Measurements from ENCODE around the gene IL16.
"Not testable (repeated sequence)": the region's sequence is repeated elsewhere in the genome, so short reads cannot be mapped to it uniquely, and the experiment has no call there.

Gene IL16

GRCh38 chr15:81196576-81197254 is at the start of gene IL16:
IL16 (plus strand) TSS chr15:81196879; CDS start chr15:81225400, 28,521 bp downstream.
- no peak for DNase-seq

- no peak for DNase-seq
Observed at GRCh38 chr15:81151389-81151788, 45.3 kb upstream of the IL16 start.

DNA sequence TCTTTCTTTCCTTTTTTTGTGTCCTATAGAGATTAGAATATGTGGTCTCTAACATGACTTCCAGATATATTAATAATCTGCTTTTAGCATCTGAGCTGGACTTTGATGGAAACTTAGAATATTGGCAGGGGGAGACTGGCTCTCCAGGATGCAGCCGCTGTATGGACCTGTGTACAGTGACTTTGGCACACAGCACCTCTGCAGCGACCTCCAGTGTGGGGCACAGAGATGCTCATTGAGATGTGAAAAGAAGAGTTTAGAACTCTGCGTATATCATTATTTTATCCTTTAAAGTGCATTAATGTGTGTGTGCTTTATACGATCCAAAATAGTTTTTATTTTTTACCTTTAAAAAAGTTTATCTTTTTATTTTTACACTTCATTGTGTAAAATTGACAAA is 44.3 kb upstream of the IL16 start:
- DNase-seq = no peak

GRCh38 chr15:81152799-81153198 is 43.9 kb upstream of the IL16 start:
- DNase-seq = no peak

GRCh38 chr15:81155375-81156218 is 41.1 kb upstream of the IL16 start:
- no peak for DNase-seq

GRCh38 chr15:81156324-81156723 is 40.4 kb upstream of the IL16 start:
- no peak for DNase-seq

DNA sequence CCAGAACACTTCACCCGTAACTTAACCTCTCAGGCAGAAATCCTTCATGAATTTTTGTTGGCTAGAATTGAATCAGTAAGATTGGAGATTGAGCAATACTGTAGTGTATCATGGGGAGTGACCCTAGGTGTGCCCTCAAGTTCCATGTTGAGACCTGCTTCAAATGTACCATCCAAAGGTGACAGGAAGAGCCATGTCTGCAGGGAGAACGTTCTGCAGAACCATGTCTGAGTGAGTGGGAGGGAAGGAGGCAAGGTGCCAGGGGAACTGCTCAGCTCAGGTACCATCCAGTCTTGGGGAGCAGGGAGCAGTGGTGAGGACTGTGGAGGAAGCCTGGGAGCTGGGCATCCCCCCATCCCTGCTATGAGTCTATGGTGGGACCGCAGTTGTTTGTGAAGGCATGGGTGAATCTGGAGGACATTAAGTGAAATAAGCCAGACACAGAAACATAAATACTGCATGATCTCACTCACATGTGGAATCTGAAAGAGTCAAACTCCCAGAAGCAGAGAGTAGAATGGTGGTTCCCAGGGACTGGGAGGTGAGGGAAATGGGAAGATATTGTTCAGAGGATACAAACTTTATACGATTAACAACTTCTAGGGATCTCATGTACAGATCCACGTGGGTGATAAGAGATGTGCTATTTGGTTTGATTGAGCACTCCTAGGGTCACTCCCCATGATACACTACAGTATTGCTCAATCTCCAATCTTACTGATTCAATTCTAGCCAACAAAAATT is 39.3 kb upstream of the IL16 start:
- DNase-seq = no peak

DNA sequence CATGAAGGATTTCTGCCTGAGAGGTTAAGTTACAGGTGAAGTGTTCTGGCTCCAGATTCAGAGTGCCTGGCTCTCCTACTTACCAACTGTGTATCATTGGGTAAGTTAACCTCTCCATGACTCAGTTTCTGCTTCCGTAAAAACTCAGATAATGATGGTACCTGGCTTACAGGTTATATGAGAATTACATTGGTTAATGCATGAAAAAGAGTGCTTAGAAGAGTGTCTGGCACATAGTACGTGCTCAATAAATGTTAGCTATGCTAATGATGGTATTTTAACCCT is 38.8 kb upstream of the IL16 start:
- DNase-seq = no peak

- DNase-seq = not testable (repeated sequence)
Observed at GRCh38 chr15:81158561-81158960, 38.1 kb upstream of the IL16 start.

DNA sequence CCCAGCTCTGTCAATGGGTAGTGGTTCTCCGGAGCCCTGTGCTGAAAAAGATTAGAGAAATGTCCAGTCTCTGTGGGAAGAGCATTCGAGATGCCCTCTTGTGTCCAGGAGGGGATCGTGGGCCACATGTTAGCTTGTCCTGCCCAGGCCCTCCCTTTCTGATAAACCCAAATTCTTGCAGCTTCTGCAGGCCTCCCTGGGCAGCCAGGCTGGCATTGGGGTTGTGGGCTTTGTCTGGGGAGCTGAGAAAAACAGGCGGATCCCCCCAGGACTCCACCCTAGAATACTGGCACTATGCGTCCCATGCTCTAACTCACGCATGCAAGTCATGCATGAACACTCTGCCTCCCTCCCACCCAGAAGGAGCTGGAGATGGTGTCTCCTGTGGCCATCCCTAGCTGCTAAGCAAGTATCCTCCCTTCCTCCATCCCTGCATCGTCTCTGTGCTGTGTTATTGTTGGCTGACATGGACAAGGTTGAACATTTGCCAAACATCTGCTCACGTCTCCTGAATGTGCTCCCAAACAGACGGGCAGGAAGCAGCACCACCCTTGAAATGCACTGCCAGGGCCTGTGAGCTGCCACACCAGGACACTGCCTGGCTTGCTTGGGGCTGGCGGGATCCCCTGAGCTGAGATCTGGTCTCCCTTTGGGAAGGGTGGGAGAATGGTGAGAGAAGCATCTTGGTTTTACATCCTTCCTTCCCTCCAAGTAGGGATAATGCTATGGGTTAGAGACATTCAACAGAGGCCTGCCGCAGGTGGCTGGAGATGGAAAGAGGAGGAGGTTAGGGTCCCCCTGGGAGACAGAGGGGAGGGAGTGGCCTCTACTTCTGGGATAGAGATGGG is 36.1 kb upstream of the IL16 start:
- no peak for DNase-seq

DNA sequence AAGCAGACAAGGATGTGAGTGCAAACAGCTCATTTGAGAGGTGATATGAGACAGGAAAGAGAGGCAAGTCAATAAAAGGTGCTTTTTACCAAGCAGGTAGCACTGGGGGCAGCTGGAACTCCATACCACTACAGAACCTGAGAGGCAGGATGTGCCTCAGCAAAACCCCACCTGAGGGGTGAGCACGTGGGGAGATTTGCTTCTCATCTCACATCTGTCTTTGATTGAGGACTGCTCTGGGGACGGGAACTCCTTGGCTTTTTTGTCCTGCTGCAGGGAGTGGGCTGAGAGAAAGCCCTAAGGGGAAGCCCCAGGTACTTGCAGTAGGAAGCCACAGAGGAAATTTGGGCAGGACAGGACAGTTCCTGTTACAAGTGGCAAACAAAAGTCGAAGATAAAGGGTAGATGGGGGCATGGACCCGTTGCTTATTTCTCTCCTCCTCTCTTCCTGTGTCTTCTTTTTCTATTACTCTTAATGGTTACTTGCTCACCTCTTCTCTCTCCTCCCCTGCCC is 35.5 kb upstream of the IL16 start:
- DNase-seq = no peak

GRCh38 chr15:81161851-81162250 is 34.8 kb upstream of the IL16 start:
- no peak for DNase-seq

DNA sequence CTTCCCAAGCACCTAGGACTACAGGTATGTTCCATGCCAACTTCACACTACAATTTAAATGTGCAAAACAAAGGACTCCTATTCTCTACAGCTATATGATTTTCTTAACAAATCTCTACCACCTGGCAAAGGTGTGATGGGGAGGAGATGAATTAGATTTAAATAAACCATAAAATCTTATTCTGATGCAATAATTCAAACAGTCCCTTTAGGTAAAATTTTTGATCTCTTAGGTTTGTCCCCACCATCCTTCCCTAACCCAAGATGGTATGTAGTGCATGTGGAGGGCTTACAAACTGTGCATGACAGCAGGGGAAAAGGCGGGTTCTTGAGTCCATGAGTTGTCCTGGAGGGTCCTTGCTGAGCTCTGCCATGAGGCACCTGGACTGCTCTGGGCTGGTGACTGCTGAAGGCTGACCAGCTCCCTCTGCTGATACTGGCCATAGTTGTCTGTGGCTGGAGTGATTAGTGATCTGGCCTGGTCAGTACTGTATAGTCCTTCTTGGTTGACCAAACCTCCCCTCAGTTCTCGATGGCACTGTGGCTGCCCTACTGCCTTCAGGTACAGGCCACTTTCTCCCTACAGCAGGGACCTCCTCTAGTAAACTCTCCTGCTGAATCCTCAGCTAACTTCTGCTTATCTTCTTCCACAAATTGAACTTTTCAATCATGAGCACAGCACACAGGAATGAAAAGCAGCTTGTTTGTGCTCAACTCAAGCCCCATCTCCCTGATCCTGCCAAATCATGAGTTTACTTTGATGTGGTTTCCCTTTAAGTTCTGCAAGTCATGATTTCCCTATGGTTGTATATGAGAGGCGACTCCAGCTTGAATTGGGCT is 32.5 kb upstream of the IL16 start:
- DNase-seq = no peak

GRCh38 chr15:81165535-81165934 is 31.1 kb upstream of the IL16 start:
- DNase-seq = no peak

GRCh38 chr15:81166636-81167305 is 29.9 kb upstream of the IL16 start:
- no peak for DNase-seq

DNA sequence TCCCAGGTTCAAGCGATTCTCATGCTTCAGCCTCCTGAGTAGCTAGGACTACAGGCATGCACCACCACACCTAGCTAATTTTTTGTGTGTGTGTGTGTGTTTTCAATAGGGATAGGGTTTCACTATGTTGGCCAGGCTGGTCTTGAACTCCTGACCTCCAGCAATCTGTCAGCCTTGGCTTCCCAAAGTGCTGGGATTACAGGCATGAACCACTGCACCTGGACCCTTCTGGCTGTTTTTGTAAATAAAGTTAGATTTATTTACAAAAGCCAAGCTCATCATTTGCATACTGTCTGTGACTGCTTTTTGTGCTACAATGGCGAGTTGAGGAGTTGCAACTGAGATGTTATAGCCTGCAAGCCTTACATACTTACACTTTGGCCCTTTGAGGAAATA is 28.6 kb upstream of the IL16 start:
- DNase-seq = no peak

DNA sequence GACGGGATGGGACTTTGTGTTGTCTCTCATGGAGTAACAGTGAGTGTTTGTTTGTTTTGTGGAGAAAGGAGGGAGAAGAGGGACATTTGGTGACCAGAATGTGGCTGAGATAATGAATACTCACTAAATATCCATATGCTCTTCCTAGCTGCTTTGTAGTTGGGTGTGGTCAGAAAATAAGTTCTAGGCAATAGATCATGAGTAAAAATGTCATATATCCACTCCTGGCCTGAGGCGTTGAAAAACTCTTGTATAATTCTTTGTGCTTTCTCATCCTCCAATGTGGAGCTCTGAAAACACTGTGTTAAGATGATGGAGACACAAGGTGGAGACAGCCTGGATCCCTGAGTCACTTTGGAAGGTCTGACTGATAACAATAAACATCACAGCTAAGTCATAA is 28.0 kb upstream of the IL16 start:
- DNase-seq = no peak

- DNase-seq = no peak
Observed at GRCh38 chr15:81170511-81170910, 26.2 kb upstream of the IL16 start.

DNA sequence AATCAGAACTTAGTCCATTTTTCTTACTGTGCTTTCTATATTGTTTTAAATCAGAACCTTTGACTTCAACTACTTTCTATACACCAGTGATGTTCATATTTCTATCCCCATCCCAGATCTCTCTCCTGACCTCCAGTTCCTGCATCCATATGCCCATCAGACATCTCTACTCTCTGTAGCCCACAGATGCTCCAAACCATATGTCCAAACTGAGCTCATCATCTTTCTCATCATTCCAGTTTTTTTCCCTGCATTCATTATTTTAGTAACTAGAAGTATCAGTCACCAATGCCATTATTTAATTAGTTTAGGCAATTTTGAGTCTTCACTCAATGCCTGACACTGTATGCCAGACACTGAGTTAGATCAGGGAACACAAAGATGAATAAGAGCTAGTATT is 25.4 kb upstream of the IL16 start:
- DNase-seq = no peak

- no peak for DNase-seq
Observed at GRCh38 chr15:81174125-81174791, 22.4 kb upstream of the IL16 start.

Data from KG1 (cell line).